OCI-LY1 (cell line): ENCODE data around the gene PRRC2B.

Experiments
- EZH2 ChIP-seq: fragments of 200-600 bp; sonication (generic), shearing (Covaris generic); IDR thresholded peaks from 2 replicates; pipeline ENCODE4 v1.8.0; 2017; ENCODE audit warnings: borderline replicate concordance, mixed run types, mild to moderate bottlenecking, antibody characterized with exemption, low read length, moderate library complexity, mixed read lengths
- TF ChIP-seq, protein P1 (sequence below): fragments of 200-600 bp; sonication (generic), shearing (Covaris generic); IDR thresholded peaks from 2 replicates; pipeline ENCODE4 v1.5.1; 2017; ENCODE audit warnings: mild to moderate bottlenecking, antibody characterized with exemption, low read length, moderate library complexity, mixed read lengths

DNA sequence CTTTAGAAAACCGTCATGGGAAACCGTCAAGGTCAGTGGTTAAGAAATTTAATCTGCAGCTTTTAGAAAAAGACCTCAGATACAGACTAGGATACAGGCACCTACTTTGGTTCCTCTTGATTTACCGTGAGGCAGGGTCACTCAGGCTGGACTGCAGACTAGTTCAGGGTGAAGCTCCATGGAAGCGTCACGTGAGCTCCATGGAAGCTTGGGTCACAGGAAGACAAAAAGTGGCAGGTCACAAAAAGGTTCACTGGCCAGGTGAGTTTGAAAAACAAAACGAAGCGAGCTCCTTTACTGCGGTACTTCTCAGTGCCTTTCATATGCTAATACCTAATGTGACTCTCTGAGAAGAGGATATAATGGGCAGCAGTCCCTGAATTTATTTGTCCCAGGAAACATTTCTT, 43.0 kb downstream of the PRRC2B start:
- TF ChIP-seq, protein P1, sequence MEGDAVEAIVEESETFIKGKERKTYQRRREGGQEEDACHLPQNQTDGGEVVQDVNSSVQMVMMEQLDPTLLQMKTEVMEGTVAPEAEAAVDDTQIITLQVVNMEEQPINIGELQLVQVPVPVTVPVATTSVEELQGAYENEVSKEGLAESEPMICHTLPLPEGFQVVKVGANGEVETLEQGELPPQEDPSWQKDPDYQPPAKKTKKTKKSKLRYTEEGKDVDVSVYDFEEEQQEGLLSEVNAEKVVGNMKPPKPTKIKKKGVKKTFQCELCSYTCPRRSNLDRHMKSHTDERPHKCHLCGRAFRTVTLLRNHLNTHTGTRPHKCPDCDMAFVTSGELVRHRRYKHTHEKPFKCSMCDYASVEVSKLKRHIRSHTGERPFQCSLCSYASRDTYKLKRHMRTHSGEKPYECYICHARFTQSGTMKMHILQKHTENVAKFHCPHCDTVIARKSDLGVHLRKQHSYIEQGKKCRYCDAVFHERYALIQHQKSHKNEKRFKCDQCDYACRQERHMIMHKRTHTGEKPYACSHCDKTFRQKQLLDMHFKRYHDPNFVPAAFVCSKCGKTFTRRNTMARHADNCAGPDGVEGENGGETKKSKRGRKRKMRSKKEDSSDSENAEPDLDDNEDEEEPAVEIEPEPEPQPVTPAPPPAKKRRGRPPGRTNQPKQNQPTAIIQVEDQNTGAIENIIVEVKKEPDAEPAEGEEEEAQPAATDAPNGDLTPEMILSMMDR = no peak
- TF ChIP-seq EZH2 = no peak
